Measurements from ENCODE around the gene EFNA5. TPM values are rescaled to one million over a fixed set of nuclear protein-coding genes. Genes with fewer than 3 reads are reported as not detected.

EFNA5 gene
- total RNA-seq, 2 experiments from 2014 or later = not detected

DNA sequence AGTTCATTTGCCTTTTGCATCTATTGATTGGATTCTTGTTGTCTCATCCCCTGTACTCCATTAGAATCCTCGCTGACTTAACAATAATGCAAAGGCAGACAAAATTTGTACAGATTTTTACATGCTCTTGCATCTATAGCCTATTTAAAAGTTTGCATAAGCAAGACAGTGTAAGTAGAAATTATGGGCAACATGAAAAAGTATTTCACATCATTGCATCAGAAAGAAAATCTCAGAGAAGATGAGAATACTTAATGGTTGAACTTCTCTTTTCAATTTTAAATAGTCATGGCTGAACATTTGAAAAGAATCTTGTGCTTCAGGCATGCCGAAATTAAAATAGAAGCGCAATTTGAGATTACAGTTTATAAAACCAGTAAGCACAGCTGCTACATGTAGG, 226.4 kb downstream of the EFNA5 start:
- intact Hi-C loops (cut with DNase I, micrococcal nuclease) = no loop called here
- H3K27ac ChIP-seq (ENCODE audit: low read depth in 1 of 2, low read length in 2 of 2) = no peak overlapping the region
- no peaks in the 10 kb centered on the region for H3K9me3 ChIP-seq (ENCODE audit: control insufficient read depth in 1 of 2, insufficient read depth in 1 of 2, low read length in 2 of 2)
- CTCF ChIA-PET = no interaction called here
- no peak overlapping the region for H3K4me3 Mint-ChIP-seq
- no peak for DNase-seq
- H3K4me3 ChIP-seq (ENCODE audit: low read length) = no peak overlapping the region
- H3K27me3 ChIP-seq (ENCODE audit: control insufficient read depth in 1 of 2, insufficient read depth in 2 of 2, low read length in 2 of 2) = no peaks in the 10 kb centered on the region
- TF ChIP-seq, protein P1, sequence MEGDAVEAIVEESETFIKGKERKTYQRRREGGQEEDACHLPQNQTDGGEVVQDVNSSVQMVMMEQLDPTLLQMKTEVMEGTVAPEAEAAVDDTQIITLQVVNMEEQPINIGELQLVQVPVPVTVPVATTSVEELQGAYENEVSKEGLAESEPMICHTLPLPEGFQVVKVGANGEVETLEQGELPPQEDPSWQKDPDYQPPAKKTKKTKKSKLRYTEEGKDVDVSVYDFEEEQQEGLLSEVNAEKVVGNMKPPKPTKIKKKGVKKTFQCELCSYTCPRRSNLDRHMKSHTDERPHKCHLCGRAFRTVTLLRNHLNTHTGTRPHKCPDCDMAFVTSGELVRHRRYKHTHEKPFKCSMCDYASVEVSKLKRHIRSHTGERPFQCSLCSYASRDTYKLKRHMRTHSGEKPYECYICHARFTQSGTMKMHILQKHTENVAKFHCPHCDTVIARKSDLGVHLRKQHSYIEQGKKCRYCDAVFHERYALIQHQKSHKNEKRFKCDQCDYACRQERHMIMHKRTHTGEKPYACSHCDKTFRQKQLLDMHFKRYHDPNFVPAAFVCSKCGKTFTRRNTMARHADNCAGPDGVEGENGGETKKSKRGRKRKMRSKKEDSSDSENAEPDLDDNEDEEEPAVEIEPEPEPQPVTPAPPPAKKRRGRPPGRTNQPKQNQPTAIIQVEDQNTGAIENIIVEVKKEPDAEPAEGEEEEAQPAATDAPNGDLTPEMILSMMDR (IDR thresholded peaks at IDR 0.05) = no peak
- POLR2A ChIA-PET = no interaction called here
- no peaks in the 10 kb centered on the region for H3K4me1 Mint-ChIP-seq (ENCODE audit: low read depth)
- no peaks in the 10 kb centered on the region for H3K36me3 ChIP-seq (ENCODE audit: insufficient read depth, low read length)
- H3K36me3 Mint-ChIP-seq (ENCODE audit: low read depth) = no peaks in the 10 kb centered on the region
- no peak overlapping the region for H3K27ac Mint-ChIP-seq
- peaks cover 4% of the 10 kb centered on the region for H3K27me3 Mint-ChIP-seq
- H3K9me3 Mint-ChIP-seq = peaks cover 3% of the 10 kb centered on the region
- no peaks in the 10 kb centered on the region for H3K4me1 ChIP-seq (ENCODE audit: insufficient read depth, low read length)
- ATAC-seq (ENCODE audit: poor library complexity) = no peak

DNA sequence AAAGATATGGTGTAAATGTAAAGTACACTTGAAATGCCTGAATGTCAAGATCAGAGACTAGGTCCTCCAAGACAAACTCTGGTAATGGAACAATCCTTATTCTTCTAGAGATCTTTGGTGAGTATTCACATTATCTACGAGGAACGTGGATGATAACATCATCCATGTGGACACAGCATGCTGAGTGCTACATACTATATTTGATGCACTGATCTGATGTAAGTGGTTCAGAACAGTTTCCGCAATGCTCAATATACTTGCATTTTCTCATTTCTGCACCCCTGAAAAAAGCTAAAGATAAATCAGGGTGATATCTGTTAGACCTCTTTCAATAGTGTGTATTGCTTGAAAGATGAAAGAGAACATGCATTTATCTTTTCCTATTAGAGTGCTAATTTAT, 226.8 kb downstream of the EFNA5 start:
- Histone ChIP-seq H3K27me3 (ENCODE audit: control insufficient read depth in 1 of 2, insufficient read depth in 2 of 2, low read length in 2 of 2) (no peaks in the 10 kb centered on the region), H3K9me3 (ENCODE audit: control insufficient read depth in 1 of 2, insufficient read depth in 1 of 2, low read length in 2 of 2) (no peaks in the 10 kb centered on the region), H3K4me1 (ENCODE audit: insufficient read depth, low read length) (no peaks in the 10 kb centered on the region), H3K4me3 (ENCODE audit: low read length) (no peak overlapping the region), H3K36me3 (ENCODE audit: insufficient read depth, low read length) (no peaks in the 10 kb centered on the region), H3K27ac (ENCODE audit: low read depth in 1 of 2, low read length in 2 of 2) (no peak overlapping the region)
- TF ChIP-seq, protein P1 (IDR thresholded peaks at IDR 0.05) = no peak
- intact Hi-C loops (cut with DNase I, micrococcal nuclease) = no loop called here
- ChIA-PET CTCF (no interaction called here), POLR2A (no interaction called here)
- no peak overlapping the region for H3K27ac Mint-ChIP-seq
- H3K4me1 Mint-ChIP-seq (ENCODE audit: low read depth) = no peaks in the 10 kb centered on the region
- peaks cover 5% of the 10 kb centered on the region for H3K9me3 Mint-ChIP-seq
- H3K36me3 Mint-ChIP-seq (ENCODE audit: low read depth) = no peaks in the 10 kb centered on the region
- H3K27me3 Mint-ChIP-seq = peaks cover 4% of the 10 kb centered on the region
- DNase-seq (no peak), ATAC-seq (ENCODE audit: poor library complexity) (no peak)
- H3K4me3 Mint-ChIP-seq = no peak overlapping the region

DNA sequence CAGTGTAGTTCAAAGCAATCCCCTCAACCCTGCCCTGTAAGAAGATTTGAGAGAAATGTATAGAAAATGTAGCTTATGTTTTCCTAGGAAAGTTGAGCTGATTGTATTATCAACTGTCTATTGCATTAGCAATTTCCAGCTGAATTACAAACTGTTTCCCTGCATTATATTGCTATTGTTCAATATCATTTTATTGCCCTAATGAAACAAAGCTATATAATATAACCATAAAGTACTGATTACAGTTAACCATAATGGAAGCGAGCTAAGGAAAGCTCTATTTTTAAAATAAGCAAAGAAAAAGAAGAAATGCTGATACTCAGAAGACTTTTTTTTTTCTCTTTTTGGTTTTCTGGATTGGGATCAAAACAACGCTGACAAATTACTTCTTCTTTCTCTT, 228.3 kb downstream of the EFNA5 start:
- H3K4me1 Mint-ChIP-seq (ENCODE audit: low read depth) = no peaks in the 10 kb centered on the region
- POLR2A ChIA-PET = no interaction called here
- H3K27ac Mint-ChIP-seq = no peak overlapping the region

More for the DNA sequence above, 228.3 kb downstream of the EFNA5 start:
- no peak for DNase-seq
- no peaks in the 10 kb centered on the region for H3K4me1 ChIP-seq (ENCODE audit: insufficient read depth, low read length)
- intact Hi-C loops (cut with DNase I, micrococcal nuclease) = no loop called here
- no peak for ATAC-seq (ENCODE audit: poor library complexity)
- H3K4me3 ChIP-seq (ENCODE audit: low read length) = no peak overlapping the region
- no peaks in the 10 kb centered on the region for H3K36me3 Mint-ChIP-seq (ENCODE audit: low read depth)
- H3K9me3 Mint-ChIP-seq = peaks cover 5% of the 10 kb centered on the region
- H3K9me3 ChIP-seq (ENCODE audit: control insufficient read depth in 1 of 2, insufficient read depth in 1 of 2, low read length in 2 of 2) = no peaks in the 10 kb centered on the region
- TF ChIP-seq, protein P1 (IDR thresholded peaks at IDR 0.05) = no peak
- CTCF ChIA-PET = interaction anchor here (1.6 kb wide), 1 partner anchor 9 kb away, joined by 3 read pairs; no protein-coding TSS in a partner anchor
- no peak overlapping the region for H3K4me3 Mint-ChIP-seq
- no peaks in the 10 kb centered on the region for H3K36me3 ChIP-seq (ENCODE audit: insufficient read depth, low read length)
- H3K27me3 Mint-ChIP-seq = peaks cover 4% of the 10 kb centered on the region
- no peaks in the 10 kb centered on the region for H3K27me3 ChIP-seq (ENCODE audit: control insufficient read depth in 1 of 2, insufficient read depth in 2 of 2, low read length in 2 of 2)
- no peak overlapping the region for H3K27ac ChIP-seq (ENCODE audit: low read depth in 1 of 2, low read length in 2 of 2)

All from CD4-positive, alpha-beta T cell (primary cell).